ENCODE results near the gene DOCK11.
"Not testable (repeated sequence)": the region's sequence is repeated elsewhere in the genome, so short reads cannot be mapped to it uniquely, and the experiment has no call there.

The DOCK11 gene

GRCh38 chrX:118565853-118566252, 70.2 kb downstream of the DOCK11 start:
- Histone ChIP-seq H3K4me3 (peak overlapping the region; percentile 66), H3K9ac (ENCODE audit: insufficient read length) (peak overlapping the region; percentile 62), H3K9me3 (ENCODE audit: low read depth, low read length) (no peaks in the 10 kb centered on the region), H3K27ac (peak overlapping the region; percentile 96), H3K36me3 (ENCODE audit: insufficient read depth, low read length) (no peaks in the 10 kb centered on the region)
- TF ChIP-seq EZH2 (IDR thresholded peaks at IDR 0.05) (no peak), POLR2AphosphoS5 (IDR thresholded peaks at IDR 0.05; ENCODE audit: borderline replicate concordance, low read depth, low read length) (no peak), FOXP2 (optimal IDR thresholded peaks at IDR 0.05; ENCODE audit: control extremely low read depth, extremely low read length, insufficient read depth) (no peak)
- no peak for DNase-seq (ENCODE audit: low read depth, low spot score)

DNA sequence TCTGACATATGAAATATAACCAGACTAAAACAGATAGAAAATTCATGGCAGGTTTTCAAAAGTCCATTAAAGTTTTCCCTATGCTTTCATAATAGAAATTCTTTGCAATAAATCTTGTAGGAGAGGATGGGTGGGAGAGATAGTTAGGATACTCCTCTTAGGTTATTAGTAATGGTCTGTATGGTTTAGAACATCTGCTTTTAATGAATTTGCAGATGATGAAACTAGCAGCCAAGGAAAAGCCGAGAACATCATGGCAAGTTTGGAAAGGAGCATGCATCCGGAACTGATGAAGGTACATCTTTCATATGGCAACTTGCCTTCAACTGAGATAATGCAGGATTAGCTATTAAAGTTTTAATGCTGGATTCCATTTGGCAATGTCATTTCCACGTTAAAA, 70.7 kb downstream of the DOCK11 start:
- Histone ChIP-seq H3K36me3 (ENCODE audit: insufficient read depth, low read length) (no peaks in the 10 kb centered on the region), H3K4me3 (peak overlapping the region; percentile 66), H3K9me3 (ENCODE audit: low read depth, low read length) (no peaks in the 10 kb centered on the region), H3K27ac (peak overlapping the region; percentile 96), H3K9ac (ENCODE audit: insufficient read length) (no peak overlapping the region)
- TF ChIP-seq EZH2 (IDR thresholded peaks at IDR 0.05) (no peak), FOXP2 (optimal IDR thresholded peaks at IDR 0.05; ENCODE audit: control extremely low read depth, extremely low read length, insufficient read depth) (no peak), POLR2AphosphoS5 (IDR thresholded peaks at IDR 0.05; ENCODE audit: borderline replicate concordance, low read depth, low read length) (no peak)
- peak; percentile 66 for DNase-seq (ENCODE audit: low read depth, low spot score)

DNA sequence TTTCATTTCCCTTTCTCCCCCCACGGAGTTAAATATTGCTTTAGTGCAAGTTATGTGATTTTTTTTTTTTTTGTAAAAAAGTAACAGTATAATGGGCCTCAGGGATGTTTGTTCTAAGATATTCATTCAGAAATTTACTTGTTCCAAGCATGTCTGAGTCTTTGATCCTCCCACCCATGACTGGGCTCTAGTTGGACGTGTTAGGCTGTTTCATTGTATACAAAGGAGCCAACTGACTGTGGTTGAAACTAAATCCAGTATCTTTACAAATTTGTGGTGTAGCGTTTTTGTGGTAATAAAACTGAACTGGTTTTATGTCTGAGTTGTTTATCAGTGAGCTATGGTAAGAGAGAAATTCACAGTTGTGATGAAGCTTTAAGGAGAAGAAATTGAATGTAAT, 74.1 kb downstream of the DOCK11 start:
- Histone ChIP-seq H3K9ac (ENCODE audit: insufficient read length) (no peak overlapping the region), H3K9me3 (ENCODE audit: low read depth, low read length) (no peaks in the 10 kb centered on the region), H3K36me3 (ENCODE audit: insufficient read depth, low read length) (no peaks in the 10 kb centered on the region), H3K4me3 (no peak overlapping the region), H3K27ac (no peak overlapping the region)
- TF ChIP-seq EZH2 (IDR thresholded peaks at IDR 0.05) (no peak), POLR2AphosphoS5 (IDR thresholded peaks at IDR 0.05; ENCODE audit: borderline replicate concordance, low read depth, low read length) (no peak), FOXP2 (optimal IDR thresholded peaks at IDR 0.05; ENCODE audit: control extremely low read depth, extremely low read length, insufficient read depth) (no peak)
- DNase-seq (ENCODE audit: low read depth, low spot score), result no peak

DNA sequence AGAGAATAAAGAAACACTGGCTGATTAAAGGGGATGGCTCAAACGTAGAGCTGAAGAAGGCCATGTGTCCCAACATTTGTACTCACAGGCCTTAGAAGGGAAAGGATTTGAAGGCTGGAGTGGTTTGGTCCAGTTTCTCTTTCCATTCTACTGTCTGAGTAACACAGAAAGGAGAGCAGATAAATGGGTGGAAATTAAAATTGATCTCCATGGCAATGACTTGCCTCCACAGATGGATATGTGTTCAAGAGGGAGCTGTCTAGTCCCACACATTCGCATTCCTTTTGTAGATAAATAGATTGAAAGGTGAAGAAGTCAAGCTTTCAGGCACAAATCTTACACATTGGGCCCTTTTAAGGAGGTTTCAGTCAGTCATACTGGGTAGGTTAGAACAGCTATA, 74.6 kb downstream of the DOCK11 start:
- Histone ChIP-seq H3K27ac (no peak overlapping the region), H3K9ac (ENCODE audit: insufficient read length) (no peak overlapping the region), H3K36me3 (ENCODE audit: insufficient read depth, low read length) (no peaks in the 10 kb centered on the region), H3K4me3 (no peak overlapping the region), H3K9me3 (ENCODE audit: low read depth, low read length) (no peaks in the 10 kb centered on the region)
- TF ChIP-seq FOXP2 (optimal IDR thresholded peaks at IDR 0.05; ENCODE audit: control extremely low read depth, extremely low read length, insufficient read depth) (no peak), POLR2AphosphoS5 (IDR thresholded peaks at IDR 0.05; ENCODE audit: borderline replicate concordance, low read depth, low read length) (no peak), EZH2 (IDR thresholded peaks at IDR 0.05) (no peak)
- no peak for DNase-seq (ENCODE audit: low read depth, low spot score)

DNA sequence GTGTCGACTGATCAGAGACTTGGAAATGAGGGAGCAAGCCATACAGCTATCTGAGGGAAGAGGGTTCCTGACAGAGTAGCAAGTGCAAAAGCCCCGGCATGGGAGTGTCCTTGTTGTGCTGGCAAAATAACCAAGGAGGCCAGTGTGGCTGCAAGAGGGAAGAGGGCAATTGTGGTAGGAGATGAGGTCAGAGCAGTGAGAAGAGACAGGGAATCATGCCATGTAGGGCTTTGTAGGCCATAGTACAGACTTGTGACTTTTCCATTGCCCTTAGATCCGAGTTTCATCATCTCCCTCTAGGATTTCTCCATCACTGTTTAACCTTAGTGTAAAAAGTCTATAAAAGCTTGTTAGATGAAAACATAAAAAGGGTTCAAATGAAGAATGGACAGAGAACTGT, 76.2 kb downstream of the DOCK11 start:
- no peaks in the 10 kb centered on the region for H3K36me3 ChIP-seq (ENCODE audit: insufficient read depth, low read length)
- no peaks in the 10 kb centered on the region for H3K9me3 ChIP-seq (ENCODE audit: low read depth, low read length)
- H3K9ac ChIP-seq (ENCODE audit: insufficient read length), result no peak overlapping the region
- H3K4me3 ChIP-seq, result no peak overlapping the region
- no peak for DNase-seq (ENCODE audit: low read depth, low spot score)
- TF ChIP-seq FOXP2 (optimal IDR thresholded peaks at IDR 0.05; ENCODE audit: control extremely low read depth, extremely low read length, insufficient read depth) (no peak), EZH2 (IDR thresholded peaks at IDR 0.05) (no peak), POLR2AphosphoS5 (IDR thresholded peaks at IDR 0.05; ENCODE audit: borderline replicate concordance, low read depth, low read length) (no peak)
- no peak overlapping the region for H3K27ac ChIP-seq

DNA sequence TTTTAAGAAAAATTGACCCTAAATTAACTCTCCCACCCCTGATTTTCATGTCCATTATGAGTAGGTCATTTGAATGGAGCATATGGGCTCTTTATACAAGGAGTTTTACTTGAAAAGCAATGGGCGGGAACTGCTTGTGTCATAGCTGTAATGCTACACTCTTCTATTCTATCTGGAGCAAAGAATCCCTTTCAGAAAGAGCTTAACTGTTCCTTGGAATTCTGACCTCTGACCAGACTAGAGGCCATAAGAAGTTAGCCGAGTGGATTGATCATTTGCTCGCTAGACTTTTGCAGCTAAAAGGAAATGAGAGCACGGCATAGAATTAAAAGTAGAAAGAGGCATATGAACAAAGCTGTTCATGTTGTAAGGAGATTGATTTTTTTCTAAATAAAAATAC, 79.1 kb downstream of the DOCK11 start:
- H3K9me3 ChIP-seq (ENCODE audit: low read depth, low read length), result no peaks in the 10 kb centered on the region
- DNase-seq (ENCODE audit: low read depth, low spot score), result no peak
- no peak overlapping the region for H3K27ac ChIP-seq
- no peak overlapping the region for H3K9ac ChIP-seq (ENCODE audit: insufficient read length)
- no peak overlapping the region for H3K4me3 ChIP-seq
- no peak for TF ChIP-seq FOXP2 (optimal IDR thresholded peaks at IDR 0.05; ENCODE audit: control extremely low read depth, extremely low read length, insufficient read depth)
- no peak for TF ChIP-seq EZH2 (IDR thresholded peaks at IDR 0.05)
- no peak for TF ChIP-seq POLR2AphosphoS5 (IDR thresholded peaks at IDR 0.05; ENCODE audit: borderline replicate concordance, low read depth, low read length)
- H3K36me3 ChIP-seq (ENCODE audit: insufficient read depth, low read length), result no peaks in the 10 kb centered on the region

DNA sequence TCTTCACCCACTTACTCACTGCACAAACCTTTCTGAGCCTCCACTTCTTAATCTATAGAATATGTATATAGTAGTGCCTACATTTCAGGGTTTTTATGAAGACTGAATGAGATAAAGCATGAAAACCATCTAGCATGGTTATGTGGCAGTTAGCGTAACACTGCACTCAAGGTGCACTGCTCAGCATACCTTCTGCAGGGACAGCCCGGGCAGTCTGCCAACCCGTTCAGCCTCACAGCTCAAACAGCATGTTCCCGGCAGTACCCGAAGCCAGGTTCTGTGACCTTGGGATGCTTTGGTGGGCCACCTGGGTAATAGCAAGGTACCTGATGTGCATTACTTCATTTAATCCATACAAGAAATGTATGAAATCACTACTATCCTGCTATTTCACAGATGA, 81.4 kb downstream of the DOCK11 start:
- H3K36me3 ChIP-seq (ENCODE audit: insufficient read depth, low read length), result no peaks in the 10 kb centered on the region
- H3K9me3 ChIP-seq (ENCODE audit: low read depth, low read length), result no peaks in the 10 kb centered on the region
- no peak overlapping the region for H3K4me3 ChIP-seq
- DNase-seq (ENCODE audit: low read depth, low spot score), result no peak
- H3K27ac ChIP-seq, result no peak overlapping the region
- no peak overlapping the region for H3K9ac ChIP-seq (ENCODE audit: insufficient read length)
- no peak for TF ChIP-seq FOXP2 (optimal IDR thresholded peaks at IDR 0.05; ENCODE audit: control extremely low read depth, extremely low read length, insufficient read depth)
- no peak for TF ChIP-seq EZH2 (IDR thresholded peaks at IDR 0.05)
- TF ChIP-seq POLR2AphosphoS5 (IDR thresholded peaks at IDR 0.05; ENCODE audit: borderline replicate concordance, low read depth, low read length), result no peak

DNA sequence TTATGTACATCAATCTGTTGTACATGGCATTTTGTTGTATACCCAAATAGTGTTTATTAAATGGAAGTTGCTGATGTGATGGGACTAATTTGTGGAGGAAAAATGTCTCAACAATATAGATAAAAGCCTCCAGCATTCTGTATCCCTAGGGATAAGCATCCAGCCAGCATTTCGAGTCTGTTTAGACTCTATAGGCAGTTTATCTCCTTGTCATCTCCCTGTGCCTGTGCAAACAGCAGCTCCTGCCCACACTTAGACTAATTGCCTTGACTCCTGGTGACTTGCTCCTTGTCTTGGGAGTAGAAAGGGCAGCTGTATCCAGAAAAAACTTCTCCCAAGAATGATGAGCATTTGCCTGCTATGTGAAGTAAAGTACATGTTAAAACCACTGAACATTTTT, 83.8 kb downstream of the DOCK11 start:
- no peak overlapping the region for H3K9ac ChIP-seq (ENCODE audit: insufficient read length)
- H3K27ac ChIP-seq, result no peak overlapping the region
- no peaks in the 10 kb centered on the region for H3K9me3 ChIP-seq (ENCODE audit: low read depth, low read length)
- H3K36me3 ChIP-seq (ENCODE audit: insufficient read depth, low read length), result no peaks in the 10 kb centered on the region
- TF ChIP-seq EZH2 (IDR thresholded peaks at IDR 0.05) (no peak), FOXP2 (optimal IDR thresholded peaks at IDR 0.05; ENCODE audit: control extremely low read depth, extremely low read length, insufficient read depth) (no peak), POLR2AphosphoS5 (IDR thresholded peaks at IDR 0.05; ENCODE audit: borderline replicate concordance, low read depth, low read length) (no peak)
- H3K4me3 ChIP-seq, result no peak overlapping the region
- no peak for DNase-seq (ENCODE audit: low read depth, low spot score)

DNA sequence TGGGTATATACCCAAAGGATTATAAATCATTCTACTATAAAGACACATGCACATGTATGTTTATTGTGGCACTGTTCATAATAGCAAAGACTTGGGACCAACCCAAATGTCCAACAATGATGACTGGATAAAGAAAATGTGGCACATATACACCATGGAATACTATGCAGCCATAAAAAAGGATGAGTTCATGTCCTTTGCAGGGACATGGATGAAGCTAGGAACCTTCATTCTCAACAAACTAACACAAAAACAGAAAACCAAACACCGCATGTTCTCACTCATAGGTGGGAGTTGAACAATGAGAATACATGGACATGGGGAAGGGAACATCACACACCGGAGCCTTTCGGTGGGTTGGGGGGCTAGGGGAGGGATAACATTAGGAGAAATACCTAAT, 87.3 kb downstream of the DOCK11 start:
- not testable (repeated sequence) for H3K36me3 ChIP-seq (ENCODE audit: insufficient read depth, low read length); DNase-seq (ENCODE audit: low read depth, low spot score); H3K9ac ChIP-seq (ENCODE audit: insufficient read length); H3K9me3 ChIP-seq (ENCODE audit: low read depth, low read length); H3K4me3 ChIP-seq; H3K27ac ChIP-seq
